ENCODE data around the gene TSPAN11.

GRCh38 chr12:30974746-30975500 lies 48.4 kb downstream of the TSPAN11 start:
- no peak for TF ChIP-seq CTCF (IDR thresholded peaks at IDR 0.05 in 8 of 11, conservative IDR thresholded peaks at IDR 0.05 in 3 of 11)
- peak in 1 of 3 donors; percentile 20 for TF ChIP-seq POLR2AphosphoS5 (IDR thresholded peaks at IDR 0.05)
- no peak for TF ChIP-seq POLR2A (IDR thresholded peaks at IDR 0.05)

Data from spleen (tissue), 7 donors.